Measurements from ENCODE around the gene DPEP3. TPM values are rescaled to one million over a fixed set of nuclear protein-coding genes. Genes with fewer than 3 reads are reported as not detected.

Gene DPEP3
- total RNA-seq, 4 donors from 2014 or later = not detected

- H3K27me3 ChIP-seq = no peaks in the 10 kb centered on the region
- DNase-seq = no peak
- no peaks in the 10 kb centered on the region for H3K9me3 ChIP-seq
- TF ChIP-seq POLR2A (IDR thresholded peaks at IDR 0.05) (no peak), CTCF (IDR thresholded peaks at IDR 0.05) (no peak)
- H3K36me3 ChIP-seq = peaks cover 18 to 76% (median 28%) of the 10 kb centered on the region in 3 donors
- peaks cover 0 to 58% (median 17%) of the 10 kb centered on the region in 3 donors for H3K4me1 ChIP-seq
- intact Hi-C loops (cut with DNase I) = no loop called here
- peak overlapping the region in 2 of 4 donors; percentile 80 to 88 for H3K27ac ChIP-seq
- 39% methylated on average over 3 of the region's 27 CpGs; no CpG with 5 or more reads in 1 of the 2 donors for WGBS, 2 donors
- H3K4me3 ChIP-seq = no peak overlapping the region
Measured at GRCh38 chr16:67942510-67943255, 37.6 kb downstream of the DPEP3 start.

GRCh38 chr16:67942200-67942509 lies 38.1 kb downstream of the DPEP3 start:
- H3K9me3 ChIP-seq = no peaks in the 10 kb centered on the region
- TF ChIP-seq CTCF (IDR thresholded peaks at IDR 0.05) (peak; percentile 32 to 67 (median 53)), POLR2A (IDR thresholded peaks at IDR 0.05) (no peak)
- H3K27me3 ChIP-seq = no peaks in the 10 kb centered on the region
- WGBS, 2 donors = 70 to 81% methylated on average over 2 to 3 of the region's 6 CpGs
- no peak overlapping the region for H3K4me3 ChIP-seq
- intact Hi-C loops (cut with DNase I) = no loop called here
- DNase-seq = no peak
- peaks cover 2 to 63% (median 22%) of the 10 kb centered on the region in 3 donors for H3K4me1 ChIP-seq
- H3K36me3 ChIP-seq = peaks cover 18 to 70% (median 22%) of the 10 kb centered on the region in 3 donors
- H3K27ac ChIP-seq = peak overlapping the region in 1 of 4 donors; percentile 9

- peaks cover 15 to 65% (median 20%) of the 10 kb centered on the region in 3 donors for H3K36me3 ChIP-seq
- H3K9me3 ChIP-seq = no peaks in the 10 kb centered on the region
- TF ChIP-seq CTCF (IDR thresholded peaks at IDR 0.05) (no peak), POLR2A (IDR thresholded peaks at IDR 0.05) (no peak)
- DNase-seq = no peak
- no peaks in the 10 kb centered on the region for H3K27me3 ChIP-seq
- no peak overlapping the region for H3K4me3 ChIP-seq
- WGBS, 2 donors = 79 to 83% methylated on average over 7 to 8 of the region's 9 CpGs
- peaks cover 6 to 68% (median 26%) of the 10 kb centered on the region in 3 donors for H3K4me1 ChIP-seq
- H3K27ac ChIP-seq = peak overlapping the region in 2 of 4 donors; percentile 9 to 26
- intact Hi-C loops (cut with DNase I) = no loop called here
Measured at GRCh38 chr16:67941469-67942199, 38.7 kb downstream of the DPEP3 start.

- no peak for TF ChIP-seq CTCF (IDR thresholded peaks at IDR 0.05)
- no peak for TF ChIP-seq POLR2A (IDR thresholded peaks at IDR 0.05)
- no peak for DNase-seq
- no peak overlapping the region for H3K4me3 ChIP-seq
- peaks cover 4 to 54% (median 12%) of the 10 kb centered on the region in 3 donors for H3K36me3 ChIP-seq
- H3K9me3 ChIP-seq = no peaks in the 10 kb centered on the region
- H3K27ac ChIP-seq = no peak overlapping the region
- H3K4me1 ChIP-seq = peaks cover 6 to 66% (median 26%) of the 10 kb centered on the region in 3 donors
- 82 to 91% methylated on average over 5 of the region's 5 CpGs for WGBS, 2 donors
- no peaks in the 10 kb centered on the region for H3K27me3 ChIP-seq
- intact Hi-C loops (cut with DNase I) = no loop called here
Measured at GRCh38 chr16:67940446-67941089, 39.7 kb downstream of the DPEP3 start.

All from esophagus squamous epithelium (tissue), 5 donors.